ENCODE results near the gene RALGPS2.
"Not testable (repeated sequence)": the region's sequence is repeated elsewhere in the genome, so short reads cannot be mapped to it uniquely, and the experiment has no call there.

Gene RALGPS2

GRCh38 chr1:178725466-178726086 is 532 bp downstream of the RALGPS2 start:
- DNase-seq, result peak; percentile 43

DNA sequence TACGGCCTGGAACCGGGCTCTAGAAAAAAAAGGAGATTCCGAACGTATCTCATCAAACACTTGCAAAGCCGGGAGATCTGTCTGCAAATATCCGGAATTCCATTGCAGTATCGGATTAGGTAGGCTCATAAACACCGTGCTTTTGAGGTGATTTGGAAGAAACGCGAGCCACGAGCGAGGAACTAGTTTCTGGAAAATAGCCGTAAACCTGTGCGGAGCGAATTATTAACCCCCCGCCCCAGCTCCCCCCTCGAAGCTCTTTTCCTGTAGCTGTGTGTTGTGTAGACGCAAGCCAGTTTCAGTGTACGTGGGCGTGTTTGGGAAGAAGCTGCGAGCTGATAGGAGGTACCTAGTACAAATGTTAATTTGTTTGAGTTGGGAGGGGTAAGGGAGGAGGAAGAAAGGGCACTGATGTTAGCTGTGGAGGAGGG is 1.1 kb downstream of the RALGPS2 start:
- peak; percentile 64 for DNase-seq

DNA sequence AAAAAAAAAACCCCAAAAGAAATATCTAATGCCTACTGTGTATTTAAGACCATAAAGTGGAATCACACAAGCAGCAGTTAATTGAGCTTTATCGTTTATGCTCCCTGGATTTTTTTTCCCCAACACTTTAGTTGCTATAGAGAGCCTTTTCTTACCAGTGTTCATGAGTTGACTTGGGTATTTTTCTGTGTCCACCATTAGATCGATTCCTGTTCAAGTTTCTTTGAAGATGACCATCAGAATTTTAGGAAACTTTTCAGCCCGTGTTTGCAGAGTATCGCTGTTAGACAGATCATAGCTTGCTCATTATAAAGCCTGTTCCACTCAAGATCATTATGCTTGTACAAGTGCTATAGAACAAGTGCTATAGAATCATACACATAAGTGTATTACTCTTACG is 1.5 kb downstream of the RALGPS2 start:
- no peak for DNase-seq

- DNase-seq, result no peak
Observed at GRCh38 chr1:178727014-178727895, 2.2 kb downstream of the RALGPS2 start.

- no peak for DNase-seq
Observed at GRCh38 chr1:178733972-178734371, 8.9 kb downstream of the RALGPS2 start.

DNA sequence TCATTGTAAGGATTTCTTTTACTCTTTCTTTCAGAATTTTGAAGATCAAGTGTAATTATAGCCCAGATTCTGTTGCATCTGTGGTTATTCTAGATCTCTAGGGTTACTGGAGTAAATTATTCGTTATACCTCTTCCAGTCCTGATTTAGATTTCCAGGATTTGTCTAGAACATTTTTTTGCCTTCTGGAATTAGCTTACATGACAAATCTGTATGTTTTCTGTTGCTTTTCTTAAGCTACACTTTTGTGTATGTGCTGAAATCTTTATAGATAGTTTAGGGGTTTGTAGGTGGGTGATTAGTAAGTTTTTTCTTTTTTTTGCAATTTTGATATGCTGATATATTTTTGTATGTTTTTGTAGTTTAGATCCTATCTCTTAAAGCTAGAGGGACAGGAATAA is 13.7 kb downstream of the RALGPS2 start:
- DNase-seq, result no peak

DNA sequence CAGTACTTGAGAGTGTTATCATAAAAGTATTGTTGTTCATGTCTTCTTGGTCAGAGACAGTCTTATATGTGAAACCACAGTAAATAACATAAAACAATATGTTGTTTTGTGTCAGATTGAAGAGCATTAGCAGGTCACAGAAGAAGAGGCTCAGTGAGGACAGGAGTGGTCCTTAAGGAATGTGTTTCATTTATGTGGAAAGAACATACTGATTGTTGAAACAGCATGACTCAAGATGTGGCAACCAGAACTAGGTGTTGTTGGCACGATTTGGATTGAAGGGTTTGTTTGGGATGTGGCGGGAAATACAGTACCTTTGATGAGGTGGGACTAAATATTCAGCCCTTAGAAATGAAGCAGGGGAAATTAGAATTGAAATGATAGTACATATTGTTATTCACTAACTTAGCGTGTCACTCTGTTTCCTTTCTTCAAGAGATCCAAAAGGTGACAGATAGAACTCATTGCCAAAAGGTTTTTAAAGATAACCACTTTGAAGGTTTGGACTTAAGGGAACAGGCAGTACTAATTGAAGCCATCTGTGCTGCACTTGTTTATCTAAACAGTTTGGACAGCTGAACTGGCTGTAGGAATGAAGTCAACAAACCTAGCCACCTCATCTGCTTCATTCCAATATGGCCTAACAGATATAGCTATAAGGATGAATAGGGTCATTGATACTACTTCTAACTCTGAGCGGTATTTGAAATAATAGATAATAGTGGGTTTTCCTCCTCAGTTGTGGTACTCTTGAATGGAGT is 14.4 kb downstream of the RALGPS2 start:
- no peak for DNase-seq

DNA sequence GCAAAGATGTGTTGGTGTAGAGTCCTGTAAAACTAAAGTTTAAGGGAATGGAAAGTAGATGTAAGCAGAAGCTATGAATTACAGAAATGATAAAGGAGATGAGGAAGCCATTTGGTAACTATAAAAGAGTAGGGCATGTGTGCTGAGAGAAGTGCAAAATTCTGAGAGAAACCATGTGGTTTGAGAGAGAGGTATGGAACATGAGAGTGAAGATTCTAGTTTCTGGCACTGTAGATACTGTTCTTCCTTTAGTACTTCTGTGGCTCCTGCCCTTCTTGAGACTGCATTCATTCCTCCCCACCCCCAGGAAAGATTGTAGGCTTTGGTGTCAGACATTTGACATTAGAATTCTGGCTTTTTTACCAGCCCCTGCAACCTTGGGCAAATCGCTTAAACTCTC is 15.4 kb downstream of the RALGPS2 start:
- DNase-seq, result no peak

- DNase-seq, result no peak
Observed at GRCh38 chr1:178740924-178741323, 15.9 kb downstream of the RALGPS2 start.

DNA sequence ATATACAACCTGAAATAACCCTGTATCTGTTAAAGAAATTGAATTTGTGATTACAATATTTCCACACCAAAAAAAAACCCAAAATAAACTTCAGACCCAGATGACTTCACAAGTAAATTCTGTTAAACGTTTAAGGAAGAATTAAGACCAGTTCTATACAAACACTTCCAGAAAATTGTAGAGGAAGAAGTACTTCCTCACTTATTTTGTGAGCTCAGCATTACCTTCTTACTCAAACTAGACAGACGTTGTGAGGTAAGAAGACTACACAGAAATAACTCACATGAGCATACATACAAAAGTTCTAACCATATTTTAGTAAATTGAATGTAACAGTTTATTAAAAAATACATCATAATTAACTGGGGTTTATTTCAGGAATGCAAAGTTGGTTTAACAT is 18.8 kb downstream of the RALGPS2 start:
- DNase-seq, result no peak

DNA sequence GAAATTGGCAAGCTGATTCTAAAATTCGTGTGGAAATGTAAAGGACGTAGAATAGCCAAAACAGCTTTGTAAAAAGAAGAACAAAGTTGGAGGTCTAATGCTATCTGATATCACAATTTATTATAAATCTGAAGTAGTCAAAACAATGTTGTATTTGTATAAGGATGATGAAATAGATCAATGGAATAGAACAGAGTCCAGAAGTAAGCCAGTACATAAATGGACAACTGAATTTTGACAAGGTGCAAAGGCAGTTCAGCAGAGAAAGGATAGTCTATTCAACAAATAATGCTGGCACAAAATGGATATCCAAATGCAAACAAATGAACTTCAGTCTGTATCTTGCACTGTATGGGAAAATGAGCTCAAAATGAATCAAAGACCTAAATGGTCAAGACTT is 20.2 kb downstream of the RALGPS2 start:
- no peak for DNase-seq

DNA sequence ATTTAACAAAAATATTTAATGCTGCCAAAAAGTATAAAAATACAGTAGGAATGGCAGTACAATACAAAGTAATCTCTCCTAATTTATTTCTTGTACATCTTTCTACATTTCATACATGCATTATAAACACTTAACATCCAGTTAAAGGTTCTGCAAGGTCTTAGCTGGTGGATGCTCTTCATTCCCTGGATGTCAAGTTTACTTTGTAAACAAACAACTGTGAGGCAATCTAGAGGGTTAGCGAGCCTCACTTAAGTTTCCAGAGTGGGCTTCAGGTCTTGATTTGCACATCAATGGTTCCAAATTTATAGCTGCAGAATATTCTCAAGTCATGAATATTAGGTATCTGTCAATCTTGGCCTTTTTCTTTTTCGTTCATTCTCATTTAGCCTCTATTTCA is 21.3 kb downstream of the RALGPS2 start:
- no peak for DNase-seq

GRCh38 chr1:178747361-178747760 is 22.3 kb downstream of the RALGPS2 start:
- not testable (repeated sequence) for DNase-seq

- no peak for DNase-seq
Observed at GRCh38 chr1:178749581-178750166, 24.6 kb downstream of the RALGPS2 start.

DNA sequence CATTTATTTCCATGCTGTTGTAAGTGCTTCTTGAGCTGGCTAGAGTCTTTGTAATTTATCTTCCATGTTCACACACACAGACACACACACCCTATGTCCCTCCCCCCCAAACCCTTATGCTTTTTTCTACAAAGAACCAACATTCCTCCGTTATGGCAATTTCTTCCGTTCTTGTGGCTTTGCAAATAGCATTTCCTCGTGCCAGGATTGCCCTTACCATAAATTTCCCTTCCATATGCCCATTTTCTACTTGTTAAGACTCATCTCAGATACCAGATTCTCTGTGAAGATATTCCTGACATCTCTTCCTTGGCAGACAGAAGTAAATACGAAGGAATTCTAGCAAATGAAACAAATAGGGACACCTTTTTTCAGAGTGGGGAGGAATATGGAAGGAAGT is 26.0 kb downstream of the RALGPS2 start:
- DNase-seq, result no peak

- DNase-seq, result no peak
Observed at GRCh38 chr1:178752891-178753290, 27.8 kb downstream of the RALGPS2 start.

- not testable (repeated sequence) for DNase-seq
Observed at GRCh38 chr1:178754655-178755256, 29.7 kb downstream of the RALGPS2 start.

DNA sequence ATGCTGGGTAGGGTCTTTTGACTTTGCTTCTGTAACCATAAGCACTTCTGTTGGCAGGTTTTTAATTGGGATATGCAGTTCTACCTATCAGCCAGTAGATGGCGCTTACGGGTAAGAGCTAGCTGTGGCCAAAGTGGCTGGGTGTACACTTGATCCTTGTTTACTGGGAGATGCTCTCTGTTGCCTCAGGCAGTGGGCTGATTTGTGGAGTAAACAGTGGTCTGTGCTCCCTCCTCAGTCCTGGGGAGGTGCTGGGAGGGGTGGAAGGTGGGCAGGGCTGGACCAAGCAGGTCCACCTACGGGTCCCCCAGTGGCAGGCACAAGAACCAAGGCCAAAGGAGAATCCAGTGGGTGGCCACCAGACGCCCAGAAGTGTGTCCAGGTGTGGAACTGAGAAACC is 43.4 kb downstream of the RALGPS2 start:
- DNase-seq, result peak; percentile 6

DNA sequence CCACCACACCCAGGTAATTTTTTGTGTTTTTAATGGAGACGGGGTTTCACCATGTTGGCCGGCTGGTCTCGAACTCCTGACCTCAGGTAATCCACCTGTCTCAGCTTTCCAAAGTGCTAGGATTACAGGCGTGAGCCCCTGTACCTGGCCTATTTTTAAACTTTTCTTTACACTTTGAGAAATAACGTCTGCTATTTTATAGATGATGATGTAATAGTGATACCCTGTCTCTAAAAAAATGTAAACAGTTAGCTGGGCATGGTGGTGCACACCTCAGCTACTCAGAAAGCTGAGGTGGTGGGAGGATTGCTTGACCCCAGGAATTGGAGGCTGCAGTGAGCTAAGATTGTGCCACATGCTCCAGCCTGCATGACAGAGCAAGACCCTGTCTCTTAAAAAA is 47.9 kb downstream of the RALGPS2 start:
- no peak for DNase-seq

GRCh38 chr1:178774263-178774662 is 49.2 kb downstream of the RALGPS2 start:
- peak; percentile 6 for DNase-seq

DNA sequence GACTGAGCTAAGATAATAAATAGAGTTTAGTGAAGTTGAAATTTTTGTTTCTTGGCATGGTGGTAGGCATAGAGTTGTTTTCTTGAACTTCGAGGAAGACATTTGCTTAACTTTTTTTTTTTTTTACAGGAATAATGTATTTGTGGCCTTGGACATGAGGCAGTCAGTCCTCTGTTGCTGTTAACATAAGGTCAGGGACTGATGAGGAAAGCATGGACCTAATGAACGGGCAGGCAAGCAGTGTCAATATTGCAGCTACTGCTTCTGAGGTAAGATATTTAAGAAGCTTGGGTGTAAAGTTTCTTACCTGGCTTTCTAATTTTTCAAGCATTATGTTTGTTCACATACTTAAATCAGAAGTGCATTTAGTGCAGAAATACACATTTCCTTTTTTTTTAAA is 51.5 kb downstream of the RALGPS2 start:
- DNase-seq, result no peak

DNA sequence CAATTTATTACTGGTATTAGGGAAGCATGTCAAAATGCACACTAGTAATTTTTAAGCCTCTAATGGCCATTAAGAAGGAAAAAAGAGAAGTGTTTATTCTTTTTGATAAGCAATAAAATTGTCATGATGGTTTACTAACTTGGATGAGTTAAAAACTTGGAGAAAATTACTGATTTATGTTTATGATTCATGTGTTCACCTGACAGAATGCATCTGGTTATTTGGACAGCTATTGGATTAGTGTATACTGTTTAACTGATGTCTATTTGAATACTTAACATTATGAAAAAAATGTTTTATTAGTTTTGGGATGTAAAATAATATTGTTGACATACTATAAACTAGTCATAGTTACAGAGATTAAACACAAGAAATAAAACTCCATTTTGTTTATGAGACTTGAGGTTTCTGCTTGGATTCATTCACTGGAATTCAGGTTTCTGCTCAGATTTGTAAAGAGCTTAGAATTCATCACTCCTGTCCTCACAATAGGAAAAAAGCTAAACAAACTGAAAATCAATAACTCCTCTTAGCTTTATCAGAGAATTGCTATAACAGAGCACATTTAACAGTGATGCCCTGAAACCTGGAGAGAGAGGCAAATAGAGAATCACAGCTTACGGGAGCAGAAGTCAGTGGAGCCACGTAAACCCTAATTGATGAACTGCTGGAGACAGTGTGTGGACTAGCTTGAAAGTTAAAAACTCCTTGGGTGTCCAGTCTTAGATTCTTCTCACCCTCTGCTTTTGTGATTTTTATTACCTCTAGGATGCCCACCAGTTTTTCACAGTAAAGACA is 56.7 kb downstream of the RALGPS2 start:
- DNase-seq, result no peak

All from COR-L47 (cell line).